H1 (cell line): Measurements from ENCODE around the gene SRMS. TPM values are rescaled to one million over a fixed set of nuclear protein-coding genes. Genes with fewer than 3 reads are reported as not detected.
A peak's percentile ranks its signal among the peaks of the same experiment; 100 is the strongest.

Experiments
- CTCF ChIA-PET: fragments of 300-600 bp; sonication (Branson Sonifier 250); formaldehyde crosslinking; loops from one replicate; lab custom pipeline; 2021; ENCODE audit not compliant: partially characterized antibody; lab: Charles Lee
- POLR2A ChIA-PET: fragments of 300-600 bp; sonication (Branson Sonifier 250); formaldehyde crosslinking; loops from one replicate; lab custom pipeline; 2021; ENCODE audit warnings: inconsistent platforms; ENCODE audit not compliant: partially characterized antibody; lab: Charles Lee
- DNase-seq, 2 experiments: peaks; one replicate each; pipeline versions ENCODE4 v3.0.0 to v3.0.0-alpha.2; 2010 to 2022; ENCODE audit warnings: low spot score in 2 of 2, low read depth in 1 of 2, mixed read lengths in 1 of 2
- FAIRE-seq: peaks from 2 replicates; lab custom pipeline; 2011; peaks lifted over from hg19 to GRCh38; lab: Jason Lieb, UNC
- H2AFZ ChIP-seq: 2 replicates; pipeline ENCODE4 v1.8.1; 2012; ENCODE audit warnings: low read length, inconsistent platforms
- H2AK5ac ChIP-seq: 2 replicates; pipeline ENCODE4 v1.6.1; 2013; ENCODE audit warnings: low read depth, low read length
- H2BK120ac ChIP-seq: replicated peaks from 2 replicates; pipeline ENCODE3; 2013; ENCODE audit warnings: low read depth, low read length, inconsistent platforms
- H2BK12ac ChIP-seq: 2 replicates; pipeline ENCODE4 v1.6.1; 2013; ENCODE audit warnings: low read depth, low read length
- H2BK15ac ChIP-seq: 2 replicates; pipeline ENCODE4 v1.6.1; 2013; ENCODE audit warnings: low read length
- H2BK20ac ChIP-seq: 2 replicates; pipeline ENCODE4 v1.6.1; 2013; ENCODE audit warnings: low read length
- H2BK5ac ChIP-seq: 2 replicates; pipeline ENCODE4 v1.6.1; 2013; ENCODE audit warnings: low read depth, low read length
- H3K14ac ChIP-seq: 2 replicates; pipeline ENCODE4 v1.6.1; 2013; ENCODE audit warnings: inconsistent platforms; ENCODE audit not compliant: insufficient read length
- H3K18ac ChIP-seq: 2 replicates; pipeline ENCODE4 v1.6.1; 2013; ENCODE audit warnings: low read length; ENCODE audit errors: extremely low read depth
- H3K23ac ChIP-seq: 2 replicates; pipeline ENCODE4 v1.6.1; 2013; ENCODE audit warnings: inconsistent platforms; ENCODE audit not compliant: insufficient read length
- H3K23me2 ChIP-seq: 2 replicates; pipeline ENCODE4 v1.6.1; 2013; ENCODE audit warnings: low read depth, low read length
- H3K27ac ChIP-seq: 2 replicates; pipeline ENCODE4 v1.6.1; 2011; ENCODE audit warnings: low read depth, low read length, inconsistent platforms
- H3K27me3 ChIP-seq, 4 experiments: replicated peaks in 1 of 4; 1 replicate in 1 of 4; 2 replicates in 3 of 4; pipeline versions ENCODE4 v1.6.1 to v1.8.1; 2011 to 2013; ENCODE audit warnings: low read length in 3 of 4, mild to moderate bottlenecking in 3 of 4, inconsistent platforms in 2 of 4, mixed read lengths in 2 of 4, moderate library complexity in 1 of 4; ENCODE audit not compliant: control insufficient read depth in 3 of 4, insufficient read depth in 3 of 4; ENCODE audit errors: extremely low read depth in 1 of 4
- H3K36me3 ChIP-seq, 4 experiments: 2 replicates each; pipeline versions ENCODE4 v1.6.1 to v1.8.1; 2011 to 2013; ENCODE audit warnings: mild to moderate bottlenecking in 4 of 4, low read length in 3 of 4, moderate library complexity in 2 of 4, control low read depth in 1 of 4, inconsistent platforms in 1 of 4; ENCODE audit not compliant: insufficient read depth in 4 of 4, control insufficient read depth in 2 of 4
- H3K4ac ChIP-seq: replicated peaks from 2 replicates; pipeline ENCODE3; 2013; ENCODE audit warnings: low read length, low read depth, mixed read lengths, inconsistent platforms; ENCODE audit not compliant: insufficient read length
- H3K4me1 ChIP-seq, 4 experiments: replicated peaks in 1 of 4; 1 replicate in 1 of 4; 2 replicates in 3 of 4; pipeline versions ENCODE4 v1.6.1 to v1.8.1; 2011 to 2013; ENCODE audit warnings: low read length in 3 of 4, inconsistent platforms in 2 of 4, mixed read lengths in 1 of 4; ENCODE audit not compliant: insufficient read depth in 4 of 4, control insufficient read depth in 3 of 4
- H3K4me2 ChIP-seq, 2 experiments: 2 replicates each; pipeline versions ENCODE4 v1.6.1 to v1.8.1; 2011 to 2013; ENCODE audit warnings: low read depth in 2 of 2, low read length in 2 of 2, control low read depth in 1 of 2, inconsistent platforms in 1 of 2, mild to moderate bottlenecking in 1 of 2; ENCODE audit not compliant: insufficient read depth in 1 of 2
- H3K4me3 ChIP-seq, 4 experiments: fragments of 200-600, 300-600 bp in 1 of 4; sonication (generic), shearing (Covaris generic), sonication (Bioruptor Twin) in 1 of 4; 2 replicates each; pipeline versions ENCODE4 v1.5.1 to v1.8.1; 2011 to 2016; ENCODE audit warnings: low read length in 4 of 4, low read depth in 3 of 4, control low read depth in 2 of 4, inconsistent platforms in 2 of 4, mild to moderate bottlenecking in 2 of 4, mixed read lengths in 1 of 4, moderate library complexity in 1 of 4; ENCODE audit not compliant: insufficient read depth in 2 of 4; ENCODE audit errors: extremely low read depth in 1 of 4
- H3K56ac ChIP-seq: replicated peaks from 2 replicates; pipeline ENCODE3; 2013; ENCODE audit warnings: low read depth, mild to moderate bottlenecking, mixed read lengths, low read length, inconsistent platforms; ENCODE audit not compliant: insufficient read length
- H3K79me1 ChIP-seq: 2 replicates; pipeline ENCODE4 v1.6.1; 2013; ENCODE audit warnings: low read depth, low read length, control low read depth
- H3K79me2 ChIP-seq, 2 experiments: 2 replicates each; pipeline versions ENCODE4 v1.6.1 to v1.8.1; 2012 to 2013; ENCODE audit warnings: low read length in 2 of 2, mild to moderate bottlenecking in 2 of 2, inconsistent platforms in 1 of 2; ENCODE audit not compliant: insufficient read depth in 2 of 2, control insufficient read depth in 1 of 2
- H3K9ac ChIP-seq, 4 experiments: replicated peaks in 1 of 4; 1 replicate in 1 of 4; 2 replicates in 3 of 4; pipeline versions ENCODE4 v1.6.1 to v1.8.1; 2011 to 2013; ENCODE audit warnings: low read depth in 3 of 4, low read length in 3 of 4, control low read depth in 2 of 4, mild to moderate bottlenecking in 2 of 4, moderate library complexity in 2 of 4, inconsistent platforms in 1 of 4; ENCODE audit errors: extremely low read depth in 1 of 4
- H3K9me3 ChIP-seq, 2 experiments: 2 replicates each; pipeline versions ENCODE4 v1.6.1 to v1.8.1; 2012 to 2013; ENCODE audit warnings: mild to moderate bottlenecking in 2 of 2, moderate library complexity in 2 of 2, control low read depth in 1 of 2, inconsistent platforms in 1 of 2, low read depth in 1 of 2, low read length in 1 of 2, mixed read lengths in 1 of 2; ENCODE audit not compliant: insufficient read depth in 2 of 2
- H4K20me1 ChIP-seq, 2 experiments: replicated peaks in 1 of 2; 2 replicates each; pipeline versions ENCODE3 to v1.8.1; 2011 to 2013; ENCODE audit warnings: inconsistent platforms in 2 of 2, low read length in 2 of 2, mild to moderate bottlenecking in 1 of 2; ENCODE audit not compliant: insufficient read depth in 2 of 2, control insufficient read depth in 1 of 2
- H4K5ac ChIP-seq: 2 replicates; pipeline ENCODE4 v1.6.1; 2013; ENCODE audit warnings: low read length, low read depth, mixed read lengths, inconsistent platforms; ENCODE audit not compliant: insufficient read length
- H4K8ac ChIP-seq: 2 replicates; pipeline ENCODE4 v1.8.0; 2013; ENCODE audit warnings: mild to moderate bottlenecking, moderate library complexity, low read length, inconsistent platforms; ENCODE audit not compliant: insufficient read depth; ENCODE audit errors: extremely low read depth
- H4K91ac ChIP-seq: replicated peaks from 2 replicates; pipeline ENCODE3; 2013; ENCODE audit warnings: low read length, mixed read lengths, inconsistent platforms; ENCODE audit not compliant: insufficient read length
- ATF2 ChIP-seq: IDR thresholded peaks from 2 replicates; pipeline ENCODE4 v1.6.1; 2012; ENCODE audit warnings: low read length, inconsistent platforms
- CBX8 ChIP-seq: fragments of 300-800, 300-1000 bp; sonication (generic); IDR thresholded peaks from 2 replicates; pipeline ENCODE4 v1.7.1; 2016; ENCODE audit warnings: low read depth, low read length, borderline replicate concordance
- KDM4A ChIP-seq: IDR thresholded peaks from one replicate; pipeline ENCODE4 v1.7.1; 2012; ENCODE audit warnings: low read depth, mild to moderate bottlenecking, moderate library complexity, low read length, inconsistent platforms; ENCODE audit not compliant: severe bottlenecking
- WGBS, 2 experiments: shearing (Covaris generic) in 1 of 2; methylation state at CpG; one replicate each; pipeline versions ENCODE4 v1.1.6 to v1.1.7; 2013 to 2015; ENCODE audit warnings: low lambda C conversion rate in 2 of 2, mixed read lengths in 2 of 2, inconsistent platforms in 1 of 2, low coverage in 1 of 2, missing lambda C conversion rate in 1 of 2; ENCODE audit not compliant: insufficient replicate concordance in 2 of 2, insufficient coverage in 1 of 2, insufficient read length in 1 of 2; ENCODE audit errors: extremely low coverage in 1 of 2, missing lambda C conversion rate in 1 of 2; 5-methylcytosine and 5-hydroxymethylcytosine counted together
- polyA plus RNA-seq, 7 experiments: library from polyadenylated mRNA; depleted of rRNA in 3 of 7; stranded (reverse) in 5 of 7; unstranded in 2 of 7; fragments of >200 nt in 5 of 7; fragments of 200-250 nt in 2 of 7; gene quantifications; 1 replicate in 5 of 7; 2 replicates in 1 of 7; 4 replicates in 1 of 7; pipeline versions ENCODE4 v1.2.1 to v1.2.3, GENCODE V29; 2011 to 2013; ENCODE audit warnings: missing spikeins in 2 of 7, mixed read lengths in 2 of 7
- total RNA-seq: library from RNA; stranded (reverse); fragmentation: NEBNext Ultra II Directional; extraction: Animal tissue kit (Norgen Biotek cat#: 25700); gene quantifications from 2 replicates; pipeline ENCODE4 v1.2.1, GENCODE V29; 2021

Gene SRMS
- total and polyA plus RNA-seq, 2 of the 8 experiments (the other 6 are each of a cell fraction or from before 2014, with no cell fraction given) = 0.39 to 0.76 TPM

GRCh38 chr20:63587256-63587655 lies 39.7 kb upstream of the SRMS start:
- H3K79me2 ChIP-seq = no peaks in the 10 kb centered on the region

More at GRCh38 chr20:63587256-63587655, 39.7 kb upstream of the SRMS start:
- 91% methylated on average over 12 of the region's 12 CpGs; no CpG with 5 or more reads in 1 of the 2 experiments for WGBS, 2 experiments
- no peak overlapping the region for H2AK5ac ChIP-seq
- H3K18ac ChIP-seq = no peak overlapping the region
- no peak overlapping the region for H3K23ac ChIP-seq
- H4K20me1 ChIP-seq = peaks cover 0 to 10% of the 10 kb centered on the region in 2 experiments
- H3K14ac ChIP-seq = no peak overlapping the region
- no peaks in the 10 kb centered on the region for H3K79me1 ChIP-seq
- TF ChIP-seq CBX8 (no peak), KDM4A (no peak), ATF2 (no peak)
- TF ChIP-seq, all 59 proteins: peak for 0
- H2BK5ac ChIP-seq = no peak overlapping the region
- H3K4ac ChIP-seq = no peak overlapping the region
- CTCF ChIA-PET = no interaction called here
- H3K9me3 ChIP-seq = no peaks in the 10 kb centered on the region
- no peak overlapping the region for H3K27ac ChIP-seq
- POLR2A ChIA-PET = interaction anchor here (1.1 kb wide), 1 partner anchor 17 kb away, joined by 5 read pairs; no protein-coding TSS in a partner anchor
- no peak for FAIRE-seq
- DNase-seq = no peak
- H2BK120ac ChIP-seq = no peak overlapping the region
- H3K4me1 ChIP-seq = no peaks in the 10 kb centered on the region
- no peak overlapping the region for H4K91ac ChIP-seq
- no peak overlapping the region for H4K5ac ChIP-seq
- no peaks in the 10 kb centered on the region for H3K27me3 ChIP-seq
- H3K36me3 ChIP-seq = peaks cover 0 to 16% (median 10%) of the 10 kb centered on the region in 4 experiments; a peak in 7 of 8 replicates
- H2AFZ ChIP-seq = no peak overlapping the region
- H3K4me2 ChIP-seq = no peak overlapping the region
- H2BK15ac ChIP-seq = no peak overlapping the region
- no peak overlapping the region for H3K9ac ChIP-seq
- H3K23me2 ChIP-seq = no peaks in the 10 kb centered on the region
- H3K4me3 ChIP-seq = no peak overlapping the region
- H4K8ac ChIP-seq = peak overlapping the region; percentile 25; the same call in 1 of the 2 replicates
- H3K56ac ChIP-seq = no peak overlapping the region
- H2BK12ac ChIP-seq = no peak overlapping the region
- no peak overlapping the region for H2BK20ac ChIP-seq
